Measurements from ENCODE around the gene NOL6.
"Not testable (repeated sequence)": the region's sequence is repeated elsewhere in the genome, so short reads cannot be mapped to it uniquely, and the experiment has no call there.

The NOL6 gene

GRCh38 chr9:33431420-33431819, 42.3 kb downstream of the NOL6 start:
- DNase-seq (ENCODE audit: low read depth in 2 of 2) = no peak

- DNase-seq (ENCODE audit: low read depth in 2 of 2) = no peak
Observed at GRCh38 chr9:33430942-33431341, 42.8 kb downstream of the NOL6 start.

GRCh38 chr9:33429256-33429985, 44.3 kb downstream of the NOL6 start:
- DNase-seq (ENCODE audit: low read depth in 2 of 2) = no peak

GRCh38 chr9:33426843-33427293, 46.9 kb downstream of the NOL6 start:
- no peak for DNase-seq (ENCODE audit: low read depth in 2 of 2)

- DNase-seq (ENCODE audit: low read depth in 2 of 2) = no peak
Observed at GRCh38 chr9:33425128-33425533, 48.6 kb downstream of the NOL6 start.

- not testable (repeated sequence) for DNase-seq (ENCODE audit: low read depth in 2 of 2)
Observed at GRCh38 chr9:33424492-33424891, 49.2 kb downstream of the NOL6 start.

GRCh38 chr9:33424043-33424442, 49.7 kb downstream of the NOL6 start:
- DNase-seq (ENCODE audit: low read depth in 2 of 2) = not testable (repeated sequence)

- DNase-seq (ENCODE audit: low read depth in 2 of 2) = no peak
Observed at GRCh38 chr9:33419708-33420303, 53.9 kb downstream of the NOL6 start.

GRCh38 chr9:33418090-33418489, 55.6 kb downstream of the NOL6 start:
- no peak for DNase-seq (ENCODE audit: low read depth in 2 of 2)

GRCh38 chr9:33416996-33417395, 56.7 kb downstream of the NOL6 start:
- no peak for DNase-seq (ENCODE audit: low read depth in 2 of 2)

GRCh38 chr9:33415501-33416038, 58.2 kb downstream of the NOL6 start:
- no peak for DNase-seq (ENCODE audit: low read depth in 2 of 2)

GRCh38 chr9:33414889-33415500, 58.7 kb downstream of the NOL6 start:
- DNase-seq (ENCODE audit: low read depth in 2 of 2) = no peak

- no peak for DNase-seq (ENCODE audit: low read depth in 2 of 2)
Observed at GRCh38 chr9:33414268-33414667, 59.5 kb downstream of the NOL6 start.
